GM12873 (cell line): ENCODE results near the gene GOLGA5.

Experiments used
- TF ChIP-seq, protein P1 (sequence below): IDR thresholded peaks from 2 replicates; pipeline ENCODE4 v1.5.1; 2012; ENCODE audit warnings: low read depth, mild to moderate bottlenecking, moderate library complexity, low read length, control low read depth; ENCODE audit not compliant: insufficient read depth; ENCODE audit errors: missing control alignments

The GOLGA5 gene

DNA sequence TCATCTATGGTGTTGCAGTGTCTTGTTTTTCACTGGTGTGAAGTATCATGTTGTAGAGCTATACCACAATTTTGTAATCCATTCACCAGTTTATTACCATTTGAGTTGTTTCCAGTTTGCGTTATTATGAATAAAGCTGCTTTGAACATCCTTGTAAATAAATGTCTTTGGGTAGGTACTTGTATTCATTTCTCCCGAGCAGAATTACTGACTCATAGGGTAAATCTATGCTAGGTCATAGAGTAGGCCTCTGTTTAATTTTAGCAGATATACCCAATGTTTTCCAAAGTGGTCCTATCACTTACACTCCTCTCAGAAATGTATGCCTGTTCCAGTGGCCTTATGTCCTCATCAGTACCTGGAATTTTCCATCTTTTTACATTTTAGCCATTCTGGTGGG is 6.6 kb upstream of the GOLGA5 start:
- TF ChIP-seq, protein P1, sequence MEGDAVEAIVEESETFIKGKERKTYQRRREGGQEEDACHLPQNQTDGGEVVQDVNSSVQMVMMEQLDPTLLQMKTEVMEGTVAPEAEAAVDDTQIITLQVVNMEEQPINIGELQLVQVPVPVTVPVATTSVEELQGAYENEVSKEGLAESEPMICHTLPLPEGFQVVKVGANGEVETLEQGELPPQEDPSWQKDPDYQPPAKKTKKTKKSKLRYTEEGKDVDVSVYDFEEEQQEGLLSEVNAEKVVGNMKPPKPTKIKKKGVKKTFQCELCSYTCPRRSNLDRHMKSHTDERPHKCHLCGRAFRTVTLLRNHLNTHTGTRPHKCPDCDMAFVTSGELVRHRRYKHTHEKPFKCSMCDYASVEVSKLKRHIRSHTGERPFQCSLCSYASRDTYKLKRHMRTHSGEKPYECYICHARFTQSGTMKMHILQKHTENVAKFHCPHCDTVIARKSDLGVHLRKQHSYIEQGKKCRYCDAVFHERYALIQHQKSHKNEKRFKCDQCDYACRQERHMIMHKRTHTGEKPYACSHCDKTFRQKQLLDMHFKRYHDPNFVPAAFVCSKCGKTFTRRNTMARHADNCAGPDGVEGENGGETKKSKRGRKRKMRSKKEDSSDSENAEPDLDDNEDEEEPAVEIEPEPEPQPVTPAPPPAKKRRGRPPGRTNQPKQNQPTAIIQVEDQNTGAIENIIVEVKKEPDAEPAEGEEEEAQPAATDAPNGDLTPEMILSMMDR = no peak

DNA sequence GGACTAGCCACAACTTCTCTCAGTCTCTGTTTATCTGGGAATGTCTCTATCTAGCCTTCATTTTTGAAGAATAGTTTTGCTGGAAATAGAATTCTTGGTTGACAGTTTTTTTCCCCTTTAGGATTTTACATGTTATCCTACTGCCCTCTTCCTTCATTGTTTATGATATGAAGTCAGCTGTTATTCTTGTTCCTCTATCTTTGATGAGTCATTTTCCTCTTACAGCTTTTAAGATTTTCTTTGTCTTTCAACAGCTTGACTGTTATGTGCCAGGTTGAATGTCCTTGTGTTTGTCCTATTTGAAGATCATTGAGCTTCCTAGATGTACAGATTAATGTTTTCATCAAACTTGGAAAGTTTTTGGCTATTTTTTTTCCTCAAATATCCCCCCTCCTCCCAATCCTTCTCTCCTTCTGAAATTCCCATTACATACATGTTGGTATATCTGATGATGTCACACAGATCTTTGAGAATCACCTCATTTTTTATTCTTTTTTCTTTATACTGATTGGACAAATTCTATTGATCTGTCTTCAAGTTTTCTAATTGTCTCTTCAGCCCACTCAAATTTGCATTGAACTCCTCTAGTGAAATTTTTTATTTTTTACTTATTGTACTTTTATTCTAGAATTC is 4.5 kb upstream of the GOLGA5 start:
- TF ChIP-seq, protein P1 = no peak

DNA sequence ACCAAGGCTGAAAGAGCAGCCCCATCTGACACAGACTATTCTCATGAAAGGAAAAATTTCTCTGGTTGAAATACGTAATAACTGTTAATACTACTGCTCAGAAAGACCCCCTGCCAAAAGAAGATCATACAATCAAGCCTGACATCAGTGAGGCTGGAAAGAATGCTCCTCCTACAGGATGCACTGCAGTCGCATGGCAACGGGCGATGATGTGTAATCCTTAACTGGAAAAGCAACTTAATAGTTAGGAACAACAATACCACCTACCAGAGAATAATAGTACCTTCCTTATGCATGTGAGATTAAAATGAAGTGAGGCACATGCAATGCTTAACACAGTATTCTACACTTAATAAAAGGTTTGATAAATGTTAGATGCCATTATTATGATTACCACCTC is 1.2 kb upstream of the GOLGA5 start:
- TF ChIP-seq, protein P1 = no peak

DNA sequence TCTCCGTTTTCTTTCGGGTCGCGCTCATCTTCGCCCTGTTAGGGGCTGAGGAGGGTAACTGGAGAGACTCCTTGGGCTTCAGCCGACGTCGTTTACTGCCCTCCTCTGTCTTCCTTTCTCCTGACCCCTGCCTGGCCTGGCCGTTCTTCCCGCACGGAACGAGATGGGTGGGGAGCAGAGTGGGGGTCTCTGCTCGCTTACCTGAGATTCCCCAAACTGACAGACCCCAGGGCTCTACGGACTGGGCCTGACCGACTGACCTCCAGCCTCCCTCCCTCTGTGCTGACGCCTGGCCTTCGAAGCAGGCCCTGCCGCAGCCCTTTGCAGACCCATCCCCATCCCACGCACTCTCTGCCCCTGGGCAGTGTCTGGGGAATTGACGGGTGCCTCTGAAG is 439 bp downstream of the GOLGA5 start:
- TF ChIP-seq, protein P1 = no peak

DNA sequence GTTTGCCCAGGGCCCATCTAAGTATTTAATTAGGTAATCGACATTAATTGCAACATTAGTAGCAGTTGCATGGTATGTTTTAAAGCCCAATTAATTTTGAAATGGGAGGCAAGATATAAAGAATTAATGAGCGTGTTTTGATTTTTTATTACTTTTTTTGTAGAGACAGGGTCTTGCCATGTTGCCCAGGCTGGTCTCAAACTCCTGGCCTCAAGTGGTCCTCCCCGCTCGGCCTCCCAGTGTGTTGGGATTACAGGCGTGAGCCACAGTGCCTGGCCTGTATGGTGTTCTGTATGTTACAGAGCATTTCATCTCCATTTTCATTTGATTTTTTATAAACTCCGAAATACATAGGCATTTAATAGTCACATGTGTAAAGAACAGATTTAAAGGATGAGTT is 856 bp downstream of the GOLGA5 start:
- TF ChIP-seq, protein P1 = no peak

DNA sequence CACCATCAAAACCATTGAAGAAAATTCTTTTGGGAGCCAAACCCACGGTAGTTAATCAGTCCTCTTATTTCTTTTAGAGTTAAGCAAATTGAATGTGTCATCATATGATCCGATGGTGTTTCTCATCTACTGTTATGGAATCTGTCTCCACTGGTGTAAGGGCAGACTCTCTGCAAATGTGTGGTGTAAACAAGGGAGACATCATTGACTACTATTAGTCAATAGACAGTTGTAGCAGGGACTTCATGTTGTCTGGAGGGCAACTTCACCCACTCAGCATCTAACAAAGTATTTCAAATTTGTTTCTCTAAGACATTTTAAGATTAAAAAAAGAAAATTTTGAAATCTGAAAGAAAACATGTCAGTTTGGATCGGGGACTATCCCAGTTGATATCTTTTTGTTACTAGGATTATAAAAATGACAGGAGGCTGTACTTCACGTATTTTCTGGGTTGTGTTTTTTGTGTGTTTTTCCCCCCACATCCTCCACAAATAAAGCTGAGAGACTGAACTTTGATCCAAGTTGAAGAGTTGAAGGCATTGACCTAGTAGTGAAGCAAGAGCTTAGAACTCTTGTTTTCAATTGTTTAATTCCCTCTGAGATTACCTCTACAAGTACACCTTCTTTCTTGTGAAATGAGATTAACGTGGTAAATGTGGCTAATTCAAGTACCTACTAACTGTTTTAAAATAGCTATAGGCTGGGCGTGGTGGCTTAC is 4.0 kb downstream of the GOLGA5 start:
- TF ChIP-seq, protein P1 = no peak

DNA sequence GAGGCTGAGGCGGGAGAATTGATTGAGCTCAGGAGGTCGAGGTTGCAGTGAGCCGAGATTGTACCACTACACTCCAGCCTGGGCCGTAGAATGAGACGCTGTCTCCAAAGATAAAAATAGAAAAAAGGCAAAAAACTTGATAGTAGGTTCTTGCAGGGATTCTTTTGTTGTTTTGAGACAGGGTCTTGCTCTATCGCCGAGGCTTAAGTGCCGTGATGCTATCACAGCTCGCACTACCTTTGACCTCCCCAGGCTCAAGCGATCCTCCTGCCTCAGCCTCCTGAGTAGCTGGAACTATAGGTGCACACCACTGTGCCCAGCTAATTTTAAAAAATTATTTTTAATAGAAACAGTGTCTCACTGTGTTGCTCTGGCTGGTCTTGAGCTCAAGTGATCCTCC is 4.7 kb downstream of the GOLGA5 start:
- TF ChIP-seq, protein P1 = no peak
